ENCODE measurements around the gene KRTAP22-2. TPM values are rescaled to one million over a fixed set of nuclear protein-coding genes. Genes with fewer than 3 reads are reported as not detected.

The KRTAP22-2 gene
- total and polyA plus RNA-seq, 2 of the 4 experiments (the other 2 are of a cell fraction): not detected

DNA sequence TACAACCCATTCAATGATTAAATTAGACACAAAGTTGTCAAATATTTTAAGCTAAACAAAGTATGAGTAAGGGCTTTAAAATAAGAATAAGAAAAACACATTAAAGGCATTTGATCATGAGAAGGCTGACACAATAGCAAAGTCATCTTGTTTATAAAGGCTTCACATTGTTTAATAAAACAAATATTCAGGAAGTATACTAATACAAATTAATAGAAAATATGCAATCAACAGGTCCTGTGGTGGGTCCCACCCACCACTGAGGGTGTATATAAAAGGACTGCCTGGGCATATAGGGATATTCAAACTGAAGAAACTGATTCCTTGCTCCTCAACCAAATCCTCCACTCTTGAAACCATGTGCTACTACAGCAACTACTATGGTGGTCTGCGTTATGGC is 44.7 kb upstream of the KRTAP22-2 start, which contains the start of gene KRTAP20-2:
Gene KRTAP20-2, plus strand, starts transcription at position 301 of the 400 bp plus-strand sequence. Its CDS starts 58 bp downstream, at position 359.
- ChIA-PET POLR2A (ENCODE audit: unreplicated experiment) (no interaction called here), CTCF (no interaction called here)
- ATAC-seq (ENCODE audit: low read depth) (no peak), DNase-seq (no peak)
- Histone ChIP-seq H2AFZ (replicated peaks; ENCODE audit: low read length, poor library complexity) (no peak within 1 kb of the TSS), H3K4ac (ENCODE audit: low read depth, low read length) (no peak within 1 kb of the TSS), H3K79me1 (ENCODE audit: low read depth in 1 of 2, low read length in 2 of 2) (no peaks in the 10 kb centered on the region), H3K9me3 (ENCODE audit: control insufficient read depth, insufficient read depth, low read length) (peaks cover 16% of the 10 kb centered on the region), H3K4me2 (ENCODE audit: low read depth, low read length) (no peak within 1 kb of the TSS), H3K23ac (ENCODE audit: low read depth, low read length) (no peak within 1 kb of the TSS), H4K8ac (ENCODE audit: low read depth in 2 of 2, low read length in 2 of 2) (no peak within 1 kb of the TSS), H3K4me1 (ENCODE audit: control insufficient read depth, insufficient read depth, low read length) (no peaks in the 10 kb centered on the region), H3K27ac (ENCODE audit: insufficient read depth, low read length) (no peak within 1 kb of the TSS), H2AK9ac (replicated peaks; ENCODE audit: low read depth, low read length, poor library complexity) (no peak within 1 kb of the TSS), H3K14ac (replicated peaks; ENCODE audit: low read depth, low read length) (no peak within 1 kb of the TSS), H3K18ac (ENCODE audit: low read depth, low read length) (no peak within 1 kb of the TSS), H2BK15ac (ENCODE audit: low read depth, low read length) (no peak within 1 kb of the TSS), H3K9ac (ENCODE audit: low read depth, low read length) (no peak within 1 kb of the TSS), H2BK120ac (ENCODE audit: low read depth, low read length) (no peak within 1 kb of the TSS), H3K56ac (ENCODE audit: extremely low read depth, insufficient read depth, low read length) (no peak within 1 kb of the TSS), H4K20me1 (ENCODE audit: insufficient read depth, low read length) (no peaks in the 10 kb centered on the region), H4K91ac (ENCODE audit: insufficient read depth, low read depth, low read length) (no peak within 1 kb of the TSS), H4K5ac (ENCODE audit: low read depth, low read length) (no peak within 1 kb of the TSS), H3K27me3 (ENCODE audit: control insufficient read depth, insufficient read depth, low read length) (no peaks in the 10 kb centered on the region), H3K4me3 (ENCODE audit: insufficient read depth, low read depth, low read length) (no peak within 1 kb of the TSS), H2BK20ac (ENCODE audit: low read depth, low read length) (no peak within 1 kb of the TSS), H2AK5ac (ENCODE audit: low read depth, low read length) (no peak within 1 kb of the TSS), H2BK5ac (ENCODE audit: low read depth, low read length, poor library complexity, severe bottlenecking) (no peak within 1 kb of the TSS), H3K36me3 (ENCODE audit: control insufficient read depth, insufficient read depth, low read length) (no peaks in the 10 kb centered on the region), H3K9me1 (ENCODE audit: insufficient read depth, low read length) (no peaks in the 10 kb centered on the region)
- intact Hi-C loops (cut with micrococcal nuclease) (no loop called here), in situ Hi-C loops (cut with MboI; ENCODE audit: low sequenced_read_pairs) (no loop called here), dilution Hi-C loops (cut with HindIII; ENCODE audit: low sequenced_read_pairs, unreplicated experiment) (no loop called here)
- BruUV-seq (replicated peaks): no TSS peak
- TF ChIP-seq SMC3 (IDR thresholded peaks at IDR 0.05; ENCODE audit: low read depth, low read length): no peak
- TF ChIP-seq, protein P1, sequence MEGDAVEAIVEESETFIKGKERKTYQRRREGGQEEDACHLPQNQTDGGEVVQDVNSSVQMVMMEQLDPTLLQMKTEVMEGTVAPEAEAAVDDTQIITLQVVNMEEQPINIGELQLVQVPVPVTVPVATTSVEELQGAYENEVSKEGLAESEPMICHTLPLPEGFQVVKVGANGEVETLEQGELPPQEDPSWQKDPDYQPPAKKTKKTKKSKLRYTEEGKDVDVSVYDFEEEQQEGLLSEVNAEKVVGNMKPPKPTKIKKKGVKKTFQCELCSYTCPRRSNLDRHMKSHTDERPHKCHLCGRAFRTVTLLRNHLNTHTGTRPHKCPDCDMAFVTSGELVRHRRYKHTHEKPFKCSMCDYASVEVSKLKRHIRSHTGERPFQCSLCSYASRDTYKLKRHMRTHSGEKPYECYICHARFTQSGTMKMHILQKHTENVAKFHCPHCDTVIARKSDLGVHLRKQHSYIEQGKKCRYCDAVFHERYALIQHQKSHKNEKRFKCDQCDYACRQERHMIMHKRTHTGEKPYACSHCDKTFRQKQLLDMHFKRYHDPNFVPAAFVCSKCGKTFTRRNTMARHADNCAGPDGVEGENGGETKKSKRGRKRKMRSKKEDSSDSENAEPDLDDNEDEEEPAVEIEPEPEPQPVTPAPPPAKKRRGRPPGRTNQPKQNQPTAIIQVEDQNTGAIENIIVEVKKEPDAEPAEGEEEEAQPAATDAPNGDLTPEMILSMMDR (conservative IDR thresholded peaks at IDR 0.05; ENCODE audit: low read depth, low read length): no peak
- TF ChIP-seq, protein P2, sequence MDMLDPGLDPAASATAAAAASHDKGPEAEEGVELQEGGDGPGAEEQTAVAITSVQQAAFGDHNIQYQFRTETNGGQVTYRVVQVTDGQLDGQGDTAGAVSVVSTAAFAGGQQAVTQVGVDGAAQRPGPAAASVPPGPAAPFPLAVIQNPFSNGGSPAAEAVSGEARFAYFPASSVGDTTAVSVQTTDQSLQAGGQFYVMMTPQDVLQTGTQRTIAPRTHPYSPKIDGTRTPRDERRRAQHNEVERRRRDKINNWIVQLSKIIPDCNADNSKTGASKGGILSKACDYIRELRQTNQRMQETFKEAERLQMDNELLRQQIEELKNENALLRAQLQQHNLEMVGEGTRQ (IDR thresholded peaks at IDR 0.05; ENCODE audit: low read depth, low read length): no peak
- TF ChIP-seq FOS (IDR thresholded peaks at IDR 0.05; ENCODE audit: low read depth, low read length): no peak
- TF ChIP-seq RFX5 (IDR thresholded peaks at IDR 0.05; ENCODE audit: low read depth, low read length): no peak
- TF ChIP-seq MAZ (IDR thresholded peaks at IDR 0.05; ENCODE audit: borderline replicate concordance, low read depth, low read length): no peak
- no peak for TF ChIP-seq CEBPB (IDR thresholded peaks at IDR 0.05; ENCODE audit: low read depth, low read length)
- no peak for TF ChIP-seq RAD21 (IDR thresholded peaks at IDR 0.05; ENCODE audit: low read length)
- WGBS, 2 experiments (ENCODE audit: extremely low coverage in 2 of 2, insufficient read length in 1 of 2): no CpG with 5 or more reads among the region's 1 CpG
